IMR-90 (cell line): ENCODE data around the gene SLC5A10. TPM values are rescaled to one million over a fixed set of nuclear protein-coding genes. Genes with fewer than 3 reads are reported as not detected.

Experiments used
- ATAC-seq: fragments of 200-7000 bp; cut with Tn5 transposase; 2 replicates; pipeline ENCODE4 v1.9.1; 2020; ENCODE audit warnings: low read depth, mild to moderate bottlenecking, moderate library complexity
- BruUV-seq: library from RNA; stranded (reverse); fragments of 400-500 nt; replicated peaks from 2 replicates; lab custom pipeline; 2021; lab: Mats Ljungman, UMichigan
- CTCF ChIA-PET: fragments of 300-600 bp; formaldehyde crosslinking; extraction: SDS; loops from one replicate; lab custom pipeline; 2021; ENCODE audit warnings: antibody characterized with exemption; lab: Yijun Ruan, JAX
- POLR2A ChIA-PET: fragments of 300-600 bp; sonication (Branson Sonifier 250); formaldehyde crosslinking; loops from one replicate; lab custom pipeline; 2022; ENCODE audit warnings: antibody characterized with exemption; ENCODE audit not compliant: unreplicated experiment; lab: Charles Lee
- DNase-seq: peaks from one replicate; pipeline ENCODE4 v3.0.0; 2013
- H2AFZ ChIP-seq: replicated peaks from 2 replicates; pipeline ENCODE3; 2013; ENCODE audit warnings: low read length, mild to moderate bottlenecking; ENCODE audit not compliant: poor library complexity
- H2AK5ac ChIP-seq: 2 replicates; pipeline ENCODE4 v1.6.1; 2013; ENCODE audit warnings: low read depth, low read length, inconsistent platforms
- H2AK9ac ChIP-seq: replicated peaks from 2 replicates; pipeline ENCODE3; 2013; ENCODE audit warnings: mild to moderate bottlenecking, low read depth, low read length, moderate library complexity; ENCODE audit not compliant: poor library complexity
- H2BK120ac ChIP-seq: 2 replicates; pipeline ENCODE4 v1.6.1; 2013; ENCODE audit warnings: low read depth, low read length, inconsistent platforms
- H2BK15ac ChIP-seq: 3 replicates; pipeline ENCODE4 v1.6.1; 2013; ENCODE audit warnings: low read depth, low read length, inconsistent platforms
- H2BK20ac ChIP-seq: 2 replicates; pipeline ENCODE4 v1.6.1; 2013; ENCODE audit warnings: low read depth, mild to moderate bottlenecking, inconsistent platforms, low read length, moderate library complexity
- H2BK5ac ChIP-seq: 2 replicates; pipeline ENCODE4 v1.6.1; 2013; ENCODE audit warnings: mild to moderate bottlenecking, low read depth, low read length, inconsistent platforms; ENCODE audit not compliant: poor library complexity, severe bottlenecking
- H3K14ac ChIP-seq: replicated peaks from 2 replicates; pipeline ENCODE4 v1.6.1; 2013; ENCODE audit warnings: low read depth, low read length, inconsistent platforms
- H3K18ac ChIP-seq: 2 replicates; pipeline ENCODE4 v1.6.1; 2013; ENCODE audit warnings: low read depth, low read length, control low read depth
- H3K23ac ChIP-seq: 2 replicates; pipeline ENCODE4 v1.6.1; 2013; ENCODE audit warnings: low read depth, low read length, inconsistent platforms
- H3K27ac ChIP-seq: 2 replicates; pipeline ENCODE4 v1.5.1; 2013; ENCODE audit warnings: mild to moderate bottlenecking, control low read depth, low read length; ENCODE audit not compliant: insufficient read depth
- H3K27me3 ChIP-seq: 2 replicates; pipeline ENCODE4 v1.6.1; 2013; ENCODE audit warnings: low read length; ENCODE audit not compliant: control insufficient read depth, insufficient read depth
- H3K36me3 ChIP-seq: 2 replicates; pipeline ENCODE4 v1.6.1; 2013; ENCODE audit warnings: low read length, mixed read lengths; ENCODE audit not compliant: control insufficient read depth, insufficient read depth
- H3K4ac ChIP-seq: 2 replicates; pipeline ENCODE4 v1.6.1; 2013; ENCODE audit warnings: low read depth, low read length, inconsistent platforms
- H3K4me1 ChIP-seq: 2 replicates; pipeline ENCODE4 v1.6.1; 2013; ENCODE audit warnings: low read length, mixed read lengths; ENCODE audit not compliant: control insufficient read depth, insufficient read depth
- H3K4me2 ChIP-seq: 2 replicates; pipeline ENCODE4 v1.6.1; 2013; ENCODE audit warnings: low read depth, mild to moderate bottlenecking, control low read depth, low read length, moderate library complexity
- H3K4me3 ChIP-seq: 2 replicates; pipeline ENCODE4 v1.5.1; 2013; ENCODE audit warnings: low read depth, mild to moderate bottlenecking, control low read depth, low read length, moderate library complexity; ENCODE audit not compliant: insufficient read depth
- H3K56ac ChIP-seq: 2 replicates; pipeline ENCODE4 v1.6.1; 2013; ENCODE audit warnings: low read length, inconsistent platforms; ENCODE audit not compliant: insufficient read depth; ENCODE audit errors: extremely low read depth
- H3K79me1 ChIP-seq, 2 experiments: 2 replicates each; pipeline ENCODE4 v1.6.1; 2013; ENCODE audit warnings: low read length in 2 of 2, inconsistent platforms in 1 of 2, low read depth in 1 of 2
- H3K9ac ChIP-seq: 2 replicates; pipeline ENCODE4 v1.6.1; 2013; ENCODE audit warnings: low read depth, low read length, control low read depth
- H3K9me1 ChIP-seq: 2 replicates; pipeline ENCODE4 v1.6.1; 2013; ENCODE audit warnings: low read length, inconsistent platforms; ENCODE audit not compliant: insufficient read depth
- H3K9me3 ChIP-seq: 2 replicates; pipeline ENCODE4 v1.6.1; 2013; ENCODE audit warnings: low read length; ENCODE audit not compliant: control insufficient read depth, insufficient read depth
- H4K20me1 ChIP-seq: 2 replicates; pipeline ENCODE4 v1.6.1; 2013; ENCODE audit warnings: low read length, inconsistent platforms; ENCODE audit not compliant: insufficient read depth
- H4K5ac ChIP-seq: 2 replicates; pipeline ENCODE4 v1.6.1; 2013; ENCODE audit warnings: mild to moderate bottlenecking, low read depth, low read length, control low read depth
- H4K8ac ChIP-seq, 2 experiments: 2 replicates each; pipeline ENCODE4 v1.6.1; 2013; ENCODE audit warnings: low read depth in 2 of 2, low read length in 2 of 2, control low read depth in 1 of 2, inconsistent platforms in 1 of 2
- H4K91ac ChIP-seq: 2 replicates; pipeline ENCODE4 v1.6.1; 2013; ENCODE audit warnings: low read depth, low read length, inconsistent platforms; ENCODE audit not compliant: insufficient read depth
- BHLHE40 ChIP-seq: fragments of 150-350 bp; IDR thresholded peaks from 2 replicates; pipeline ENCODE4 v1.6.1; 2016; ENCODE audit warnings: mild to moderate bottlenecking, low read depth, low read length
- CEBPB ChIP-seq: IDR thresholded peaks from 2 replicates; pipeline ENCODE4 v1.6.1; 2012; ENCODE audit warnings: low read depth, low read length, improper control_type of control experiment
- CHD1 ChIP-seq: IDR thresholded peaks from 2 replicates; pipeline ENCODE4 v1.6.1; 2012; ENCODE audit warnings: low read depth, low read length, improper control_type of control experiment
- CTCF ChIP-seq: conservative IDR thresholded peaks from 2 replicates; pipeline ENCODE4 v1.5.1; 2012; ENCODE audit warnings: mild to moderate bottlenecking, low read depth, low read length, improper control_type of control experiment
- ELK1 ChIP-seq: fragments of 150-350 bp; IDR thresholded peaks from 2 replicates; pipeline ENCODE4 v1.6.1; 2016; ENCODE audit warnings: low read depth, mild to moderate bottlenecking, low read length, moderate library complexity, borderline replicate concordance
- FOS ChIP-seq: fragments of 150-350 bp; IDR thresholded peaks from 2 replicates; pipeline ENCODE4 v1.6.1; 2016; ENCODE audit warnings: low read depth, low read length
- MAFK ChIP-seq: IDR thresholded peaks from 2 replicates; pipeline ENCODE4 v1.6.1; 2012; ENCODE audit warnings: low read depth, low read length, improper control_type of control experiment
- MAZ ChIP-seq: IDR thresholded peaks from 2 replicates; pipeline ENCODE4 v1.6.1; 2012; ENCODE audit warnings: low read depth, mild to moderate bottlenecking, low read length, improper control_type of control experiment, moderate library complexity, borderline replicate concordance
- MXI1 ChIP-seq: IDR thresholded peaks from 2 replicates; pipeline ENCODE4 v1.6.1; 2012; ENCODE audit warnings: low read depth, mild to moderate bottlenecking, low read length, moderate library complexity, borderline replicate concordance
- NFE2L2 ChIP-seq: fragments of 150-350 bp; IDR thresholded peaks from 2 replicates; pipeline ENCODE4 v1.6.1; 2016; ENCODE audit warnings: low read depth, mild to moderate bottlenecking, low read length
- POLR2A ChIP-seq: IDR thresholded peaks from 2 replicates; pipeline ENCODE4 v1.6.1; 2012; ENCODE audit warnings: mild to moderate bottlenecking, low read depth, low read length
- RAD21 ChIP-seq: IDR thresholded peaks from 2 replicates; pipeline ENCODE4 v1.6.1; 2012; ENCODE audit warnings: low read length, improper control_type of control experiment
- RCOR1 ChIP-seq: IDR thresholded peaks from 2 replicates; pipeline ENCODE4 v1.6.1; 2012; ENCODE audit warnings: mild to moderate bottlenecking, low read length, improper control_type of control experiment; ENCODE audit not compliant: insufficient replicate concordance
- RFX5 ChIP-seq: IDR thresholded peaks from 2 replicates; pipeline ENCODE4 v1.8.0; 2012; ENCODE audit warnings: low read depth, mild to moderate bottlenecking, low read length, moderate library complexity
- SMC3 ChIP-seq: fragments of 150-350 bp; IDR thresholded peaks from 2 replicates; pipeline ENCODE4 v1.6.1; 2016; ENCODE audit warnings: low read depth, mild to moderate bottlenecking, antibody characterized with exemption, low read length, moderate library complexity
- USF2 ChIP-seq: fragments of 150-350 bp; IDR thresholded peaks from 2 replicates; pipeline ENCODE4 v1.6.1; 2017; ENCODE audit warnings: mild to moderate bottlenecking, antibody characterized with exemption, low read length, low read depth
- WGBS, 2 experiments: methylation state at CpG; one replicate each; pipeline versions ENCODE4 v1.1.5 to v1.1.7; 2013; ENCODE audit warnings: missing lambda C conversion rate in 2 of 2; ENCODE audit not compliant: insufficient read length in 1 of 2; ENCODE audit errors: extremely low coverage in 2 of 2; 5-methylcytosine and 5-hydroxymethylcytosine counted together
- dilution Hi-C: fragments of 300-500 bp; cut with HindIII; formaldehyde crosslinking; loops from one replicate; pipeline ENCODE4 v1.14.3; 2018; ENCODE audit warnings: low sequenced_read_pairs; ENCODE audit not compliant: unreplicated experiment
- in situ Hi-C: fragments of 300-500 bp; cut with MboI; formaldehyde crosslinking; loops from 3 replicates; pipeline ENCODE4 v1.14.3; 2019; ENCODE audit warnings: low sequenced_read_pairs, inconsistent platforms, mixed read lengths
- intact Hi-C: fragments of 100-400 bp; cut with micrococcal nuclease; formaldehyde crosslinking; loops from 2 replicates; pipeline ENCODE4 v1.10.0; 2022
- polyA plus RNA-seq, 3 experiments: library from polyadenylated mRNA; depleted of rRNA; stranded (reverse); fragments of >200 nt; gene quantifications; 2 replicates each; pipeline ENCODE4 v1.2.3, GENCODE V29; 2012; ENCODE audit warnings: low replicate concordance in 1 of 3
- total RNA-seq: library from RNA; depleted of rRNA; stranded (reverse); fragments of >200 nt; gene quantifications from 2 replicates; pipeline ENCODE4 v1.2.3, GENCODE V29; 2012

SLC5A10 gene
- total and polyA plus RNA-seq, 2 of the 4 experiments (the other 2 are of a cell fraction): not detected

- no peak overlapping the region for H2BK5ac ChIP-seq
- no peak overlapping the region for H3K9ac ChIP-seq
- no peak overlapping the region for H3K4me3 ChIP-seq
- H3K18ac ChIP-seq: no peak overlapping the region
- H3K27me3 ChIP-seq: no peaks in the 10 kb centered on the region
- no peak overlapping the region for H2BK120ac ChIP-seq
- H3K14ac ChIP-seq: no peak overlapping the region
- H3K36me3 ChIP-seq: peaks cover 28% of the 10 kb centered on the region
- in situ Hi-C loops: no loop called here
- no peak overlapping the region for H4K5ac ChIP-seq
- no peak overlapping the region for H2AK5ac ChIP-seq
- no peak overlapping the region for H2AFZ ChIP-seq
- no TSS peak for BruUV-seq
- no peak overlapping the region for H2BK20ac ChIP-seq
- WGBS, 2 experiments: 82% methylated on average over 4 of the region's 9 CpGs; no CpG with 5 or more reads in 1 of the 2 experiments
- H3K4ac ChIP-seq: no peak overlapping the region
- CTCF ChIA-PET: no interaction called here
- no peak overlapping the region for H3K56ac ChIP-seq
- H2BK15ac ChIP-seq: no peak overlapping the region
- no peak overlapping the region for H4K8ac ChIP-seq
- intact Hi-C loops: no loop called here
- H3K4me2 ChIP-seq: no peak overlapping the region
- dilution Hi-C loops: no loop called here
- no peak for ATAC-seq
- TF ChIP-seq CEBPB (no peak), CTCF (no peak), CHD1 (no peak), BHLHE40 (no peak), ELK1 (no peak), RCOR1 (no peak), RAD21 (no peak), FOS (no peak), MXI1 (no peak), MAZ (no peak), USF2 (no peak), SMC3 (no peak), POLR2A (no peak), RFX5 (no peak), MAFK (no peak), NFE2L2 (no peak)
- no peaks in the 10 kb centered on the region for H3K9me3 ChIP-seq
- no peak for DNase-seq
- peaks cover 19 to 63% of the 10 kb centered on the region in 2 experiments; a peak in 3 of 4 replicates for H3K79me1 ChIP-seq
- no peak overlapping the region for H3K23ac ChIP-seq
- peaks cover 2% of the 10 kb centered on the region; the same call in 1 of the 2 replicates for H3K4me1 ChIP-seq
- H3K9me1 ChIP-seq: peaks cover 2% of the 10 kb centered on the region
- no peak overlapping the region for H3K27ac ChIP-seq
- no peak overlapping the region for H4K91ac ChIP-seq
- no peak overlapping the region for H2AK9ac ChIP-seq
- peaks cover 28% of the 10 kb centered on the region for H4K20me1 ChIP-seq
- POLR2A ChIA-PET: no interaction called here
These were observed 36.7 kb downstream of the SLC5A10 start for GRCh38 chr17:18988546-18989173.
